Hypothalamus (tissue), 51 donors: ENCODE measurements around the gene NFAT5.
"Not testable (repeated sequence)": the region's sequence is repeated elsewhere in the genome, so short reads cannot be mapped to it uniquely, and the experiment has no call there.

Experiments
- DNase-seq, 51 donors: peaks; one replicate each; lab custom pipeline; 2025; lab: John Stamatoyannopoulos, UW

Gene NFAT5

GRCh38 chr16:69727916-69728270 is 162.1 kb downstream of the NFAT5 start:
- peak in 35 of 51 donors; percentile 7 to 82 (median 50) for DNase-seq

GRCh38 chr16:69729030-69729429 is 163.3 kb downstream of the NFAT5 start:
- not testable (repeated sequence) for DNase-seq

- DNase-seq, result not testable (repeated sequence)
Measured at GRCh38 chr16:69731280-69731679, 165.5 kb downstream of the NFAT5 start.

GRCh38 chr16:69732101-69732500 is 166.3 kb downstream of the NFAT5 start:
- no peak for DNase-seq

GRCh38 chr16:69741519-69741918 is 175.8 kb downstream of the NFAT5 start:
- peak in 1 of 51 donors; percentile 27 for DNase-seq

GRCh38 chr16:69741951-69742904 is 176.5 kb downstream of the NFAT5 start:
- DNase-seq, result peak in 28 of 51 donors; percentile 2 to 49 (median 24)

- DNase-seq, result no peak
Measured at GRCh38 chr16:69744363-69745231, 178.8 kb downstream of the NFAT5 start.

- DNase-seq, result no peak
Measured at GRCh38 chr16:69745232-69745612, 179.5 kb downstream of the NFAT5 start.

- DNase-seq, result no peak
Measured at GRCh38 chr16:69745959-69746358, 180.2 kb downstream of the NFAT5 start.

GRCh38 chr16:69747115-69747514 is 181.3 kb downstream of the NFAT5 start:
- DNase-seq, result no peak

- no peak for DNase-seq
Measured at GRCh38 chr16:69748694-69749345, 183.1 kb downstream of the NFAT5 start.

GRCh38 chr16:69754143-69754468 is 188.3 kb downstream of the NFAT5 start:
- no peak for DNase-seq
